GM21717 (cell line): Measurements from ENCODE around the gene NRG2.

Source experiments
- ATAC-seq: cut with Tn5 transposase; IDR thresholded peaks from one replicate; pipeline ENCODE4 v1.9.1; 2021; ENCODE audit warnings: mild to moderate bottlenecking, moderate library complexity; ENCODE audit not compliant: unreplicated experiment

NRG2 gene

DNA sequence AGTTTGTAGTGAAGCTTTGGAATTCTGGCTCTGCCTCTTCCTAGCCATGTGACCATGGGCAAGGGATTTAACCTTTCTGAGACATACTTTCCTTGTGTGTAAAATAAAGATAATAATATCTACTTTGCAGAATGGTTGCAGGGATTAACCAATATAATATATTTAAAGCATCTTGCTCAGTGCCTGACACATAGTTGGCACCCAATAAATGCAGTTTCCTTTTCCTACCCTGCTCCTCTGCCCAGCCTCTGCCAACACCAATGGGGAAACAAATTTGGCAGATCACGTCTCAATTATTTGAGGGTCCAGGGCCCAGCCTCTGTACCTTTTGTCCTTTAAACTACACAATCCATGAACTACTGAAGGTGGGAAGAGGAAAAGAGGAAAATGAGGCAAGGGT, 91.1 kb downstream of the NRG2 start:
- no peak for ATAC-seq

- no peak for ATAC-seq
These were observed 91.7 kb downstream of the NRG2 start for GRCh38 chr5:139951296-139951924.

- no peak for ATAC-seq
These were observed 92.7 kb downstream of the NRG2 start for GRCh38 chr5:139950436-139950835.

- no peak for ATAC-seq
These were observed 93.4 kb downstream of the NRG2 start for GRCh38 chr5:139949710-139950109.

GRCh38 chr5:139947727-139948126, 95.4 kb downstream of the NRG2 start:
- no peak for ATAC-seq

DNA sequence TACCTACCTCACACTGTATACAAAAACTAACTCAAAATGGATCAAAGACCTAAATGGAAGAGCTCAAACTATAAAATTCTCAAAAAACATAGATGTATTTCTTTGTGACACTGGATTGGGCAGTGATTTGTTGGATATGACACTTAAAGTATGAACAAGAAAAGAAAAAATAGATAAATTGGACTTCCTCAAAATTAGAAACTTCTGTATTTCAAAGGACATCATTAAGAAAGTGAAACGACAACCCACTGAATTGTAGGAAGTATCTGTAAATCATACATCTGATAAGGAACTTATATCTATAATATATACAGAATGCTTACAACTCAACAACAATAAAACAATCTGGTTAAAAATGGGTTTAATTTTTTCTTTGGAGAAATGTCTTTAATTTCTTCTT, 96.7 kb downstream of the NRG2 start:
- no peak for ATAC-seq

GRCh38 chr5:139946006-139946405, 97.1 kb downstream of the NRG2 start:
- no peak for ATAC-seq

- no peak for ATAC-seq
These were observed 100.9 kb downstream of the NRG2 start for GRCh38 chr5:139942243-139942642.

- ATAC-seq: no peak
These were observed 112.7 kb downstream of the NRG2 start for GRCh38 chr5:139930406-139930805.

DNA sequence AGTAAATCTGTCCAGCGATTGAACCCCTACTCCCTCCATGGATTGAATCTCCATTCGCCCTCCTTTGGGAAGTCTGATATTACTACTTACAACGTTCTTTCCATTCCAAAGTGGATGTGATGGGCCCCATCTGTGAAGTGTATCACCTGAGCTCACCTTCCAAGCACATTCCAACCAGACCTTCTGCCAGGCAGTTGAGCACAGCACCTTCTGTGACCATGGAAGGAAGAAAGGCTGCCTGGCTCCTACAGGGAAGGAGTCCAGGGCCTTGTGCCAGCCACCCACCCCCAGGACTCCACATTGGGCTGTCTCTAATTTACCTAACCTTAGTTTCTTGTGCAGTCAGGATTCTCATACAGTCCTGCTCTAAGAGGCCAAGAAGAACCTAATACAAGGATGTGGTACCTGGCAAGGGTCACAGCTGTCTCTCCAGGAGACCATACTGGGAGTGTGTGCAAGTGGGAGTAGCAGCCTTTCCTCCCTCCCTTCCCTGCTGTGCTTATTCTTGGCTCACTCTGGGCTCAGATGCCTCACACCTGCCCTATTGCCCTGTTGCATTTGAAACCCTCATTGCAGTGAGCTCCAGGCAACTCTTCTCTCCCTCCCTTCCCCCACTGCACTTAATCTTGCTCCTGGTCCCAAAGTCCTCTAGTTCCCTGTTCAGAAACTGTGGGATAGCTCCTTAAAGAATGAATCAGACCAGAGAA, 116.1 kb downstream of the NRG2 start:
- ATAC-seq: no peak

DNA sequence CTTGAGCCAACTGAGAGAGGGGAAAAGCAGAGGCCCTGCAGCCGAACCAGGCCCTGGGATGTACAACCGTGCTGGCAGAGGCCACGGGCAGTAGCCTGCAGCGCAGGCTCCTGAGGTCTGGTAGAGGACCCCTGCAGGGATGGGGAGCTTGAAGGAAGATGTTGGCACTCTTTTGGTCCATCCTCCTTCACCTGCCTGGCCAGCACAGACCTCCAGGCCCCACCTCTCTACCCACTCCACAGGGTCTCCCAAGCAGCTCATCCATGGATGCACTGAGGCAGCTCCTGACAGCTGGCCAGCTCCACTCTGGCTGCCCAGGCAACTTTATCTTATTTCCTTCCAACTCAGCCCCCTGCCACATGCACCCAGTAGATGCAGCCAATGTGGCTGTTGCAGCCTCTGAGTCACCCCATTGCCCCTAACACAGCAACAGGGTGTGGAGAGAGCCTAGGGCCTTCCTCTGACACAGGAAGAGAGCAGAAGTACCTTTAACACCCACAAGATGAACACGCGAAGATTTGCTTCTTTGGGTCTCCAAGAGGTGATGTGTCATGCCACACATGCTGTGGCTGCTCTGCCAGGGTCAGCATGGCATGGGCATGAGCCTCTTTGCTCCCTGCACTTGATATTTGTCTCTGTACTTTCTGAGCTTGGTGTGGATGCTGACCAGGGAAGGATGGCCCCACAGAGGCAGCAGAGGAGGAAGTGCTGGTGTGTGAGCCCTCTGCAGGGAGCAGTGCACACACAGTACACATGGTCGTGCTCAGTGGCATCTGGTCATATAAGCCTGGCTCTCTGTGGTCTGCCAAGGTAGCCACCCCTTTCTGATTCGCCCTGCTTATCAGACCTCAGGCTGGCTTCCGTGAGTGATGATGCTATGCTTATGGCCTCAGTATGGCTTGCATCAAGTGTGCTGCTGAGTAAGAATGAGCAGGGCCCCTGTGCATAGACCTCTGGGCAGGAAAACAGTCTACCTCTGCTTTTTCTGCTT, 117.2 kb downstream of the NRG2 start:
- ATAC-seq: no peak

- no peak for ATAC-seq
These were observed 117.9 kb downstream of the NRG2 start for GRCh38 chr5:139925216-139925562.

DNA sequence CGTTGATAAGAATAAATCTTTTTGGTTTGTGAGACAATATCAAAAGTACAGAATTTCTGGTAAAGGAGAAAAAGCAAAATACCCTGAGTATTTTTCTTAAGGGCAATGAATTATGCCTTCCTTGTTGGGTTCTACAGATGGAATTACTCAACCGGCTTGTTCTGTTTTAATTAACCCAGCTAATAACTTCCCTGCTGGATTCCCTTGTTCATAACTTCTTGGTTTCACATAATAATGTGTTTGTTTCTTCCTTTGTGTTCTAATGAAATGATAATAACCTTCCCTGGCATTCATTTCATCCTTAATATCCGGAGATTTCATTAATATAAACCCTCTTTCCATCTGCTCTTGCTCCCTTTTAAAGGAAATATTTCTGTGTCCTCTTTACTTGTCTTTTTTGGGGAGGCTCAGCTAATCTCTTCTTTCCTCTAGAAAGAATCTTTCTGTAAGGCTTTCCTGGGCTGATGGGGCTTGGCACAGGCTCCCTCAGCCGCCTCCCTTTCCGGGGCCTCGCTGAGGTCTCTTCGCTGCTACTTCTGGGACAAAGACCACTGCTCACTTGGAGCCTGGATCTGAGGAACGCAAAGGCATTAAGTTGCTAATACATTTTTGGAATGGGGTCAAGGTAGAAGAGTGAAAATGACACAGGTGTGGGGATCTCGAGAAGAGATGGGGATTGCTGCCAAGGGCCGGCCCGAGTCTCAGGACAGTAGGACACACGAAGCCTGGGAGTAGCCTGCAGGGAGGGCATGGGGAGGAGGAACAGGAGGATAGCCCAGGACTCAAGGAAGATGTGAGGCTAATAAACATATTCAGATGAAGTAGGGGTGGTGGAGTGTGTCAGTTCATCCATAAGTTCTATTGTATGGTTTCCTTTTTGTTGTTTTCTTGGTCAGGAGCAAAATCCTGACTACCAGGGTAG, 118.5 kb downstream of the NRG2 start:
- ATAC-seq: no peak

GRCh38 chr5:139919308-139919707, 123.8 kb downstream of the NRG2 start:
- no peak for ATAC-seq

- no peak for ATAC-seq
These were observed 127.3 kb downstream of the NRG2 start for GRCh38 chr5:139915834-139916233.

- ATAC-seq: no peak
These were observed 127.8 kb downstream of the NRG2 start for GRCh38 chr5:139915266-139915665.

DNA sequence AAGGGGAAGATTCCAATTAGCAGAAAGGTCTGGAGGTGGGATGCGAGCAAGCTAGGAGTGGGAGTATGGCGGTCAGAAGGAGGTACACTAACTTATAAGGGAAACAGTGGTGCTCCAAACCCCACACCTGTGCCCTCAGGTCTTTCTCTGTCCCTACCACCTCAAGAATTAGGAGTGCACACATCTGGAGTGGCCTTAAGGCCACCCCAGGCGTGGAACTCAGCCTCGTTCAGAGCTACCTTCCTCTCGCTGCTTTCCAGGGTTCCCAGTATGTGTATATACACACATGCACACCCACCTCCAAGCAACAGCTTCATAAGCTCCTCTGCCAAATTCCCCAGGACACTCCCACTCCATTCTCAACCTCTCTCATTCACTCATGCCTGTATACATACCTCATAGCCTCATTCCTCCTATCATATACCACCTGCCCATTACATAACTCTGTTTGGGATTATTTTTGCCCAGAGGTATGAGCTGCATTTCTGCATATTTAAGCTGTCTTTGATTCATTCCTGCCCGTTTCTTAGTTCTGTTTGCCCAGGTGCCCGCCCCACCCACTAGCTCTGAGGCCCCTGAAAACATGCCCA, 128.8 kb downstream of the NRG2 start:
- ATAC-seq: no peak

DNA sequence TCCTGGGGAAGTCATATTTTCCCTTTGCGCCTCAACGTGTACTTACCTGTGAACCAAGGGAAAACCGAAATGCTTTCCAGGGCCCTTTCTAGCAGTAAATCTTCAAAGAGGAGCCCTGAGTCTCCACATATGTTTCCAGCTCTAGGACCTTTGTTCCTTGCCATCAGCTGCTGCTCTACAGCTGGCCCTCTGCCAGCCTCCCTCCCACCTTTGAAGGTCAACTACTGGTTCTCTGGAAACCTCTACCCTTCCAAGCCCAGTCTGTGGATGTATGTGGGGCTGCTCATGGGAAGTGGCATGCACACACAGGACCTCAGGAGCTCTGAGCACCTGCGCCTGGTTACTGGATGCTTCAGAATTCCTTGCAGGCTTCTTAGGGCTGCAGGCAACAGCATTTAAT, 130.3 kb downstream of the NRG2 start:
- ATAC-seq: no peak

DNA sequence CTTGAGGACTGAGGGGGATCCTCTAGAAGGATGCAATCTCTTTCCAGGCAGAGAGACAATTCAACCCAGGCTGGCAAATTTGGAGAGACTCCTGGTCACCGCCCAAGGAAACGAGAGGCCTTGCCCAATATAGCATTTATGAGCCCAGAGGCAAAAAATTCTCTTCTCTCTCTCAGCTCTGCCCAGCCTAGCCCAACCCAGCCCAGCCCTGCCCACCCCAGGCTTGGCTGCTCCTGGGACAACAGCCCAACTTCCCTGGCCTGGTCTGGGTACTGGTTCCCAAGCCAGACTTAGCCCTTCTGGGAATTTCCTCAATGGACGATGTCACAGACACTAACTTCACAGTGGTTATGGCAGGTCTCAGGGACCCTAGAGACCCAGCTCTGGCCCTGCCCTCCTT, 130.9 kb downstream of the NRG2 start:
- no peak for ATAC-seq

- ATAC-seq: no peak
These were observed 131.5 kb downstream of the NRG2 start for GRCh38 chr5:139911425-139912120.
